ENCODE measurements around the gene FDX1. TPM values are rescaled to one million over a fixed set of nuclear protein-coding genes. Genes with fewer than 3 reads are reported as not detected.

FDX1 gene
- polyA plus RNA-seq, 1 donor from 2014 or later: 14.3 TPM

GRCh38 chr11:110513259-110513801 is 83.6 kb downstream of the FDX1 start:
- H3F3A ChIP-seq (ENCODE audit: insufficient read depth, low read length, poor library complexity, severe bottlenecking): no peaks in the 10 kb centered on the region
- no peak overlapping the region for H3K4me2 ChIP-seq (ENCODE audit: low read length)

DNA sequence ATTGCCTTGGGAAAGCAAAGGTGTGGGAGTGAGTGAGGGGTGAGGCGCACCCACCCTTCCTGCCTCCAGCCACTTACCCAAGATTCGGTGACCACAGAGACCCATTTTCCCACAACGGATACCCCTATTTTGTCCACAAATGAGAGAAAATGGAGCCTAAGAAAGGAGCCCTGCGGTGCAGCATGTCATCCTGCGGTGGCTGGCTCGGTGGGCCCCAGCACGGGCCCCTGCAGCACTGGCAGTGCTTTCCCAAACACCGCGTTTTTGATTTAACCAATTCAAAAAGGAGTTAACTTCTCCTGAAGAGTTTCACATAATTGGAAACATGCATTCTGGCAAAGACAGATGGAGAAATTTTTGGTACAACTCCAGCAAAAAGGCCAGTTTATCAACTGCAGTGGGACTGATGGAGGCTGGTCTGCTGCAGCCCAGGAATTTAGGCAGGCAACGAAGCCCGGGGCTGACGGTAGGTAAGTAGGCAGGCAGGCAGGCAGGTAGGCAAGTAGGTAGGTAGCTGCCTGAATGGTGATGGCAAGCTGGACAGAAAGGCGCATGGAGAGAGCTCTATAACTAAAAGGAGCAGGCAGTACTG is 84.2 kb downstream of the FDX1 start:
- Histone ChIP-seq H3K36me3 (ENCODE audit: insufficient read depth, low read length) (no peaks in the 10 kb centered on the region), H3K4me3 (ENCODE audit: low read length) (no peak overlapping the region), H3K9me2 (ENCODE audit: insufficient read depth, low read length) (no peaks in the 10 kb centered on the region), H2AFZ (ENCODE audit: low read depth, low read length) (no peak overlapping the region), H3K79me2 (replicated peaks; ENCODE audit: insufficient read depth, low read length) (no peaks in the 10 kb centered on the region), H3K27me3 (ENCODE audit: insufficient read depth, low read depth, low read length) (no peaks in the 10 kb centered on the region), H3K9me3 (ENCODE audit: low read length) (no peaks in the 10 kb centered on the region), H3K4me2 (ENCODE audit: low read length) (no peak overlapping the region), H3K9ac (ENCODE audit: low read length) (no peak overlapping the region), H3F3A (ENCODE audit: insufficient read depth, low read length, poor library complexity, severe bottlenecking) (no peaks in the 10 kb centered on the region), H3K27ac (ENCODE audit: low read length) (no peak overlapping the region), H4K20me1 (ENCODE audit: insufficient read depth) (no peaks in the 10 kb centered on the region)
- no peak for TF ChIP-seq REST (IDR thresholded peaks at IDR 0.05; ENCODE audit: borderline replicate concordance)
- no peak for TF ChIP-seq SMC3 (conservative IDR thresholded peaks at IDR 0.05; ENCODE audit: poor library complexity)
- TF ChIP-seq MXI1 (conservative IDR thresholded peaks at IDR 0.05; ENCODE audit: poor library complexity, severe bottlenecking): no peak
- no peak for TF ChIP-seq EP300 (conservative IDR thresholded peaks at IDR 0.05; ENCODE audit: poor library complexity, severe bottlenecking)
- no peak for TF ChIP-seq EZH2 (IDR thresholded peaks at IDR 0.05; ENCODE audit: borderline replicate concordance, insufficient read depth, low read length, poor library complexity, severe bottlenecking)
- no peak for TF ChIP-seq POLR2AphosphoS5 (IDR thresholded peaks at IDR 0.05)
- TF ChIP-seq TAF1 (IDR thresholded peaks at IDR 0.05; ENCODE audit: low read depth): no peak

More at GRCh38 chr11:110513259-110513801, 83.6 kb downstream of the FDX1 start:
- Histone ChIP-seq H3K9ac (ENCODE audit: low read length) (no peak overlapping the region), H3K36me3 (ENCODE audit: insufficient read depth, low read length) (no peaks in the 10 kb centered on the region), H3K79me2 (replicated peaks; ENCODE audit: insufficient read depth, low read length) (no peaks in the 10 kb centered on the region), H3K9me3 (ENCODE audit: low read length) (no peaks in the 10 kb centered on the region), H2AFZ (ENCODE audit: low read depth, low read length) (no peak overlapping the region), H3K4me3 (ENCODE audit: low read length) (no peak overlapping the region), H3K9me2 (ENCODE audit: insufficient read depth, low read length) (no peaks in the 10 kb centered on the region), H3K27ac (ENCODE audit: low read length) (no peak overlapping the region), H4K20me1 (ENCODE audit: insufficient read depth) (no peaks in the 10 kb centered on the region), H3K27me3 (ENCODE audit: insufficient read depth, low read depth, low read length) (no peaks in the 10 kb centered on the region)
- TF ChIP-seq EP300 (conservative IDR thresholded peaks at IDR 0.05; ENCODE audit: poor library complexity, severe bottlenecking) (no peak), POLR2AphosphoS5 (IDR thresholded peaks at IDR 0.05) (no peak), TAF1 (IDR thresholded peaks at IDR 0.05; ENCODE audit: low read depth) (no peak), EZH2 (IDR thresholded peaks at IDR 0.05; ENCODE audit: borderline replicate concordance, insufficient read depth, low read length, poor library complexity, severe bottlenecking) (no peak), CTCF (IDR thresholded peaks at IDR 0.05; ENCODE audit: poor library complexity, severe bottlenecking) (no peak), MXI1 (conservative IDR thresholded peaks at IDR 0.05; ENCODE audit: poor library complexity, severe bottlenecking) (no peak), SMC3 (conservative IDR thresholded peaks at IDR 0.05; ENCODE audit: poor library complexity) (no peak), RAD21 (conservative IDR thresholded peaks at IDR 0.05) (no peak)

Other genes with a start within 250 kb of the FDX1 start
- gene RDX, start 133.3 kb upstream of the FDX1 start, polyA plus RNA-seq: 30.5 and 39.0 TPM in 2 replicates

All from neural cell (in vitro differentiated cells).